HEK293T (cell line): Measurements from ENCODE around the gene HGFAC.
A peak's percentile ranks its signal among the peaks of the same experiment; 100 is the strongest.

ENCODE experiments used
- CTCF ChIA-PET: fragments of 350-600 bp; formaldehyde crosslinking; extraction: SDS; loops from one replicate; lab custom pipeline; 2021; ENCODE audit warnings: antibody characterized with exemption, inconsistent platforms; lab: Yijun Ruan, JAX
- POLR2A ChIA-PET: fragments of 350-600 bp; formaldehyde crosslinking; extraction: SDS; loops from one replicate; lab custom pipeline; 2020; ENCODE audit warnings: antibody characterized with exemption, inconsistent platforms; lab: Yijun Ruan, JAX
- DNase-seq: peaks from one replicate; pipeline ENCODE4 v3.0.0; 2012; ENCODE audit warnings: mixed read lengths; ENCODE audit errors: extremely low spot score
- ARNT ChIP-seq: fragments of 450-650 bp; IDR thresholded peaks from 2 replicates; pipeline ENCODE4 v1.6.1; 2017; ENCODE audit warnings: mild to moderate bottlenecking
- BHLHE40 ChIP-seq: fragments of 450-650 bp; IDR thresholded peaks from 2 replicates; pipeline ENCODE4 v1.6.1; 2016; ENCODE audit warnings: mild to moderate bottlenecking, moderate library complexity, borderline replicate concordance
- CTBP1 ChIP-seq: fragments of 450-650 bp; IDR thresholded peaks from 2 replicates; pipeline ENCODE4 v1.6.1; 2016; ENCODE audit warnings: borderline replicate concordance
- ELF4 ChIP-seq: fragments of 450-650 bp; IDR thresholded peaks from 2 replicates; pipeline ENCODE4 v1.6.1; 2017; ENCODE audit warnings: antibody characterized with exemption
- FOXA1 ChIP-seq: fragments of 450-650 bp; IDR thresholded peaks from 2 replicates; pipeline ENCODE4 v1.6.1; 2016; ENCODE audit warnings: mild to moderate bottlenecking
- FOXK2 ChIP-seq: fragments of 450-650 bp; IDR thresholded peaks from 2 replicates; pipeline ENCODE4 v1.6.1; 2016; ENCODE audit warnings: mild to moderate bottlenecking
- FOXM1 ChIP-seq: fragments of 450-650 bp; IDR thresholded peaks from 2 replicates; pipeline ENCODE4 v1.6.1; 2017; ENCODE audit warnings: mild to moderate bottlenecking, borderline replicate concordance
- HDGF ChIP-seq: fragments of 450-650 bp; IDR thresholded peaks from 2 replicates; pipeline ENCODE4 v1.6.1; 2017; ENCODE audit warnings: antibody characterized with exemption, borderline replicate concordance
- L3MBTL2 ChIP-seq: fragments of 450-650 bp; conservative IDR thresholded peaks from 2 replicates; pipeline ENCODE4 v1.6.1; 2016; ENCODE audit warnings: mild to moderate bottlenecking
- LEF1 ChIP-seq: fragments of 450-650 bp; IDR thresholded peaks from 2 replicates; pipeline ENCODE4 v1.6.1; 2017; ENCODE audit warnings: mild to moderate bottlenecking, borderline replicate concordance
- NFRKB ChIP-seq: fragments of 450-650 bp; IDR thresholded peaks from 2 replicates; pipeline ENCODE4 v1.6.1; 2016; ENCODE audit warnings: mild to moderate bottlenecking, moderate library complexity
- SP1 ChIP-seq: fragments of 450-650 bp; IDR thresholded peaks from 2 replicates; pipeline ENCODE4 v1.6.1; 2017
- SUZ12 ChIP-seq: fragments of 450-650 bp; IDR thresholded peaks from 2 replicates; pipeline ENCODE4 v1.6.1; 2016; ENCODE audit warnings: mild to moderate bottlenecking
- TARDBP ChIP-seq: fragments of 450-650 bp; IDR thresholded peaks from 2 replicates; pipeline ENCODE4 v1.6.1; 2016
- ZNF384 ChIP-seq: fragments of 450-650 bp; IDR thresholded peaks from 2 replicates; pipeline ENCODE4 v1.6.1; 2016
- TF ChIP-seq, protein P1 (sequence below): fragments of 450-650 bp; IDR thresholded peaks from 2 replicates; pipeline ENCODE4 v1.6.1; 2016

HGFAC gene

DNA sequence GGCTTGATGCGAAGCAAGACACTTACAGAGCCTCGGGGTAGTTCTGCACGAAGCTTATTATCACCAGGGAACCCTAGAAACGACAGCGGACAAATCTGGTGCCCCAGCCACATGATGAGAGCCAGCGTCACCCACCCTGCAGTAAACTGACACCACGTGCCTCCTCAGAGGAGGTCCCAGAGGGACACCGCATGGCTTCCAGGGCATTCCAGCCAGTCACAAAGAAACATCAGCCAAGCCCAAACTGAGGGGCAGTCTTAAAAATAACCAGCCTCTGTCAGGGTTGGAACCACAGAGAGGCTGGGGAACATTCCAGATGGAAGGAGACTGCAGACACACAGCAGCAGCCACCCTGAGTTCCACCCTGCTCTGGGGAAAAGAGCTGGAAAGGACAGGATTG is 36.6 kb upstream of the HGFAC start:
- no peak for DNase-seq
- no peak for TF ChIP-seq ZNF384
- TF ChIP-seq BHLHE40 = no peak
- no peak for TF ChIP-seq FOXA1
- no peak for TF ChIP-seq SP1
- TF ChIP-seq LEF1 = no peak
- no peak for TF ChIP-seq FOXM1
- TF ChIP-seq SUZ12 = no peak
- CTCF ChIA-PET = no interaction called here
- POLR2A ChIA-PET = no interaction called here

DNA sequence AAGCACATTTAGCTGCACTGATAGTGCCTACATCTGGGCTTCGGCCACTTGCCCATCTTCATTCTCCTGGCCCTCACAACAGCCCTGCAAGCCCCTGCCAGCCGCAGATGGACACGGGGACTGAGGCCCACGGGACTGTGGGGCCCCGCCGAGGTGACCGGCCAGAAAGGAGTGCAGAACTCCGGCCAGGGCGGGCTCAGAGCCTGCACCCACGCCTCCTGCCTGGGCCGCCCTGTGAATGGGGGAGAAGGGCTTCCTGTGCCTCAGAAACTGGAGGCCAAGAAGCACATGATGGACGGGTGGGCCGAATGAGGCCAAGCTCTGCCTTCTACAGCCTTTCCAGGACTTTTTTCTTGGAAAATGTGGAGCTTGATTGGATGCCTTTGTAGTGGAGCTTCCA is 35.7 kb upstream of the HGFAC start:
- TF ChIP-seq ARNT (no peak), TARDBP (no peak), NFRKB (no peak), FOXK2 (no peak), CTBP1 (no peak), SUZ12 (no peak), FOXA1 (no peak), BHLHE40 (no peak), L3MBTL2 (no peak), LEF1 (no peak), ELF4 (no peak), FOXM1 (no peak)
- TF ChIP-seq, protein P1, sequence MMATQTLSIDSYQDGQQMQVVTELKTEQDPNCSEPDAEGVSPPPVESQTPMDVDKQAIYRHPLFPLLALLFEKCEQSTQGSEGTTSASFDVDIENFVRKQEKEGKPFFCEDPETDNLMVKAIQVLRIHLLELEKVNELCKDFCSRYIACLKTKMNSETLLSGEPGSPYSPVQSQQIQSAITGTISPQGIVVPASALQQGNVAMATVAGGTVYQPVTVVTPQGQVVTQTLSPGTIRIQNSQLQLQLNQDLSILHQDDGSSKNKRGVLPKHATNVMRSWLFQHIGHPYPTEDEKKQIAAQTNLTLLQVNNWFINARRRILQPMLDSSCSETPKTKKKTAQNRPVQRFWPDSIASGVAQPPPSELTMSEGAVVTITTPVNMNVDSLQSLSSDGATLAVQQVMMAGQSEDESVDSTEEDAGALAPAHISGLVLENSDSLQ = no peak
- ChIA-PET POLR2A (no interaction called here), CTCF (no interaction called here)
- DNase-seq = no peak

DNA sequence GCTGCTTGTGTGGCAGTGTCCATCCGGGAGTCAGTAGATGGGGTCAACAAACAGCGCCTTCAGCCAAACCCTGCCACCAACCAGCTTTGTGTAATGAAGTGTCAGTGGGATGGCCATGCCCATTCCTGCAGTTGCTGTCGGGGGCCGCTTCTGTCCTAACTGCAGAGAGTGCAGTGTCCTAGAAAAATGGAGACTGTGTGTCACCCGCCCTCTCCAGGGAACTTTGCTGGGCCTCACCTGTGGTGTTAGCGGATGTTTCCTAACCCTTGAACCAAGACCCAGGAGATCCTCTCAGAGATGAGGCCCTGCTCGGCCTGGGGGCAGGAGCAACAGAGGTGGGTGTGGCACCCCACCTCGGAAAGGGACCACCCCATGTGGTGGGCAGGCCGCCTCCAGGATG is 35.3 kb upstream of the HGFAC start:
- CTCF ChIA-PET = no interaction called here
- no peak for DNase-seq
- TF ChIP-seq, protein P1 = no peak
- TF ChIP-seq FOXA1 (no peak), NFRKB (no peak), ARNT (no peak)
- POLR2A ChIA-PET = no interaction called here

DNA sequence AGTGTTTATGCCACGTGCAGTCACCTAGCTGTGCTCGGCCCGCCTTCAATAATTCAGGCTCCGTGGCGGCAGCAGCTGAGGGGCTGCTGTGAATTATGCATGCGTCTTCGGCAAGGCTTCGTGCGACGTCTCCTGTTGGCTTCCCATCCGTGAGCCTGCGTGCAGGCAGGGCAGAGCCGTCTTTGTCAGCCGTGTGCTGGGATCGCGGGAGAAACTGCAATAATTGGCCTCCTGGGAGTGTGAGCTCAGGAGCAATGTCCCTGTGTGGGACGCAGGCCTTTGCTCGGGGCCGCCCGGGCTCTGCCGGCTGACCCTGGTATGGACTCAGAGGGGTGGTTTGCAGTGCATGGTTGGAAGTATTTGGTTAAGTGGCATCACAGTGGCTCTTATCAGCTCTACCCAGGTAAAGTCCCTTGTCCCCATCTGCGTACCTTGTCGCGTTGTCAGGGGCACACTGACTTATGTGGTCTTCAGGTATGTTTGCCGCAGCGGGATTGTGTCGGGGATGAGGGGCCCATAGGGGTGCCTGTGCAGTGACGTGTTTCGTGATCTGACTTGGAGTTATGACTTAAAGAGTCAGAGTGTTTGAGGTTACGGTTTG is 34.5 kb upstream of the HGFAC start:
- POLR2A ChIA-PET = no interaction called here
- CTCF ChIA-PET = no interaction called here
- TF ChIP-seq ZNF384 (no peak), FOXM1 (no peak), L3MBTL2 (no peak), HDGF (no peak), CTBP1 (no peak)
- DNase-seq = no peak

DNA sequence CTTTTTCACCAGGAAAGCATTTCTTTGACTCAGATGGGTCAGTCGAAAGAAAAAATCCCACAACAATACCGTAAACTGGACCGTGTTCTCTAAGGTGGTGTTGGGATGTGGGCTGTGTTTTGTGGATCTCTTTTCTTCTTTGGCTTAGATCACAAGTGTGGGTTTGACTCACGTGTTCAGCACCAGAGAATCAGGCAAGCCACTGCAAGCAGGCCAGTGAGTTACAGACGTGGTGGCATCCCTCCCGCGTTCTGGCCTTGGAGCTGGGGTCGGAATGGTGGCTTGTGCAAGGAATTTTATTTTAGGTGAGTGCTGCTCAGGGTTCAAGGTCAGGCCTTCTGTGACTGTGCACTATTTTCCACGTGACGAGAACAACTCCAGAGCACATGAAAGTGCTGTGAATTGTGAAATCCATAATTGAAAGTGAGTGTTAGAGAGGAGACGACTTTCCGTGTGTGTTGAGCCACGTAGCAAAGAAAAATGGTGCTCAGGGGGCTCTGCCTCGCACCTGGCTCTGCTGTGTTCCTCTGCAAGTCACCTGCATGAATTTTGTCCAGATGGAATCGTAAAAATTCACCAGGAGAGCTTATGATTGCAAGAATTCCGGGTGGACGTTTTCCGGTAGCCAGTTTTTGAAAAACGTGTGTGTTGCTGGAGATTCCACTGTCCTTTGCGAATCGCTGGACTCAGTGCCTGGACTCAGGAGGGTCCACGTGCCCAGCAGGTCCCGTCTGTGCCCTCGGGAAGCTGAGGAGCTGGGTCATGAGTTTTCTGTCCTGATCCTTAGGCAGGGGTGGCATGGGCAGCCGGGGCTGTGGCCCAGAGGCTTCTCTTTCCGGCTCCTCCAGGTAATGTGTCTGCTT is 33.6 kb upstream of the HGFAC start:
- ChIA-PET POLR2A (no interaction called here), CTCF (interaction anchor here (0.6 to 1.2 kb wide), 3 partner anchors 10 to 62 kb away, joined by 3 to 5 read pairs (median 5); no protein-coding TSS in a partner anchor)

DNA sequence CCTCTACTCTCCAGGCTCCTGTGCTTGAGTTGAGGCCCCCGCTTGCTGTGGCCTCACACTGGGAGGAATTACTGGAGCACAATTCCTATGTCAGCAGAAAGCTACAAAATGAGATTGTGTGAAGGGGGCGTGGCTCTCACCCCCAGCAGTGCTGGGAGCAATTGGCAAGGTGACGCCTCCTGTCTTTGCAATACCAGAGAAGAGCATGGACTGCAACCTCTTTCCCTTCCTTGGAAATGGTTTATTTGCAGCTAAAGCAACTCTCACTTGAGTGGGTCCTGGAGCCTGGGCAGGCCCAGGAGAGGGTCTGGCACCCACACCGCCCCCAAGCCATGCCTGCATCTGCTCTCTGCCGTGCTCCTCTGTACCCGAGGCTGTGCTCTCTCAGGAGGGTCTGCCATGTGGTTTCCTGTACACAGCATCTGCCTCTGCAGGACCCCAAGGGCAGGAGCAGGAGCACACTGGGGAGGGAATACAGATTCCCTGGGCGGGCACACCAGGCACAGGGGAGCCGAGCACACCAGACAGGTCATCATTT is 32.9 kb upstream of the HGFAC start:
- DNase-seq = peak; percentile 53
- ChIA-PET POLR2A (no interaction called here), CTCF (interaction anchor here (0.6 to 1.2 kb wide), 3 partner anchors 10 to 62 kb away, joined by 3 to 5 read pairs (median 5); no protein-coding TSS in a partner anchor)
- no peak for TF ChIP-seq NFRKB
- TF ChIP-seq CTBP1 = no peak
- TF ChIP-seq SP1 = no peak
- TF ChIP-seq ELF4 = no peak
- no peak for TF ChIP-seq FOXA1
- no peak for TF ChIP-seq TARDBP
- no peak for TF ChIP-seq L3MBTL2
- TF ChIP-seq, protein P1 = no peak
- TF ChIP-seq BHLHE40 = no peak
- no peak for TF ChIP-seq FOXK2
- no peak for TF ChIP-seq LEF1
- no peak for TF ChIP-seq ZNF384
- TF ChIP-seq SUZ12 = no peak
- no peak for TF ChIP-seq ARNT
- TF ChIP-seq HDGF = no peak
- no peak for TF ChIP-seq FOXM1

More for the DNA sequence above, 33.6 kb upstream of the HGFAC start:
- no peak for DNase-seq
- TF ChIP-seq FOXA1 (no peak), FOXK2 (no peak), HDGF (no peak), CTBP1 (no peak), FOXM1 (no peak), BHLHE40 (no peak), TARDBP (no peak), SP1 (no peak), SUZ12 (no peak), LEF1 (no peak), ARNT (no peak)
